PC-3 (cell line): ENCODE measurements around the gene CASTOR1.

Experiments used
- EZH2 ChIP-seq: fragments of 300-600 bp; sonication (generic); IDR thresholded peaks from one replicate; pipeline ENCODE4 v1.6.1; 2017; ENCODE audit warnings: antibody characterized with exemption, mild to moderate bottlenecking, low read length; ENCODE audit not compliant: unreplicated experiment
- TF ChIP-seq, protein P1 (sequence below): fragments of 300-600 bp; sonication (generic); conservative IDR thresholded peaks from 2 replicates; pipeline ENCODE4 v1.5.1; 2017; ENCODE audit warnings: antibody characterized with exemption, low read depth, mild to moderate bottlenecking, low read length

DNA sequence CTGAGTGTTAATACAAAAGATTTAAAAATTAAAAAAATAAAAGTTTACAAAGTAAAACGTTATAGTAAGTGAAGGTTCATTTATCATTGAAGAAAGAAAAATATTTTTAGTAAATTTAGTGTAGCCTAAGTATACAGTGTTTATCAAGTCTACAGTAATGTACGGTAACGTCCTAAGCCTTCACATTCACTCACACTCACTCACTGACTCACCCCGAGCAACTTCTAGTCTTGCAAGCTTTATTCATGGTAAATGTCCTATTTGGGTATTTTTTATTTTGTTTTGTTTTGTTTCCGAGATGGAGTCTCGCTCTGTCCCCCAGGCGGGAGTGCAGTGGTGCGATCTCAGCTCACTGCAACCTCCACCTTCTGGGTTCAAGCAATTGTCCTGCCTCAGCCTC, 8.8 kb downstream of the CASTOR1 start:
- TF ChIP-seq, protein P1, sequence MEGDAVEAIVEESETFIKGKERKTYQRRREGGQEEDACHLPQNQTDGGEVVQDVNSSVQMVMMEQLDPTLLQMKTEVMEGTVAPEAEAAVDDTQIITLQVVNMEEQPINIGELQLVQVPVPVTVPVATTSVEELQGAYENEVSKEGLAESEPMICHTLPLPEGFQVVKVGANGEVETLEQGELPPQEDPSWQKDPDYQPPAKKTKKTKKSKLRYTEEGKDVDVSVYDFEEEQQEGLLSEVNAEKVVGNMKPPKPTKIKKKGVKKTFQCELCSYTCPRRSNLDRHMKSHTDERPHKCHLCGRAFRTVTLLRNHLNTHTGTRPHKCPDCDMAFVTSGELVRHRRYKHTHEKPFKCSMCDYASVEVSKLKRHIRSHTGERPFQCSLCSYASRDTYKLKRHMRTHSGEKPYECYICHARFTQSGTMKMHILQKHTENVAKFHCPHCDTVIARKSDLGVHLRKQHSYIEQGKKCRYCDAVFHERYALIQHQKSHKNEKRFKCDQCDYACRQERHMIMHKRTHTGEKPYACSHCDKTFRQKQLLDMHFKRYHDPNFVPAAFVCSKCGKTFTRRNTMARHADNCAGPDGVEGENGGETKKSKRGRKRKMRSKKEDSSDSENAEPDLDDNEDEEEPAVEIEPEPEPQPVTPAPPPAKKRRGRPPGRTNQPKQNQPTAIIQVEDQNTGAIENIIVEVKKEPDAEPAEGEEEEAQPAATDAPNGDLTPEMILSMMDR = no peak
- TF ChIP-seq EZH2 = no peak
